ENCODE data around the gene TIMD4.

The TIMD4 gene

DNA sequence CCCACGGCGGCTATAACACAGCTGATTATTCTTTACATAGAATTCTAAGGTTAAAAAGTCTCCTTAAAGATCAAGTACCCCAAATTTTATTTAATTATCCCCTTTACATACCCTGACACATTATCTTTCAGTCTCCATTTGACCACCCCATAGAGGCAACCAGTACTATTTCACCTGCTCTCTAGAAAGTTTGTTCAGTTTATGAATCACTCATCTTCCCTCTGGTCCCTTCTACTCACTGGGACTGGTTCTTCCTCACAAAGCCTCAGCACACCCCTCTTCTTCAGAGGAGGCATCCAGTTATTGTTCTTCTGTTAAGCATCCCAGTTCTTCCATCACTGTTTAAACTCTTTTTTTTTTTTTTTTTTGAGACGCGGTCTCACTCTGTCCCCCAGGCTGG lies 70.2 kb downstream of the TIMD4 start:
- DNase-seq (ENCODE audit: low read depth in 2 of 2), result no peak
- no peak overlapping the region for H3K4me3 ChIP-seq (replicated peaks in 1 of 2; ENCODE audit: low read depth in 2 of 2, low read length in 2 of 2)
- TF ChIP-seq, protein P1, sequence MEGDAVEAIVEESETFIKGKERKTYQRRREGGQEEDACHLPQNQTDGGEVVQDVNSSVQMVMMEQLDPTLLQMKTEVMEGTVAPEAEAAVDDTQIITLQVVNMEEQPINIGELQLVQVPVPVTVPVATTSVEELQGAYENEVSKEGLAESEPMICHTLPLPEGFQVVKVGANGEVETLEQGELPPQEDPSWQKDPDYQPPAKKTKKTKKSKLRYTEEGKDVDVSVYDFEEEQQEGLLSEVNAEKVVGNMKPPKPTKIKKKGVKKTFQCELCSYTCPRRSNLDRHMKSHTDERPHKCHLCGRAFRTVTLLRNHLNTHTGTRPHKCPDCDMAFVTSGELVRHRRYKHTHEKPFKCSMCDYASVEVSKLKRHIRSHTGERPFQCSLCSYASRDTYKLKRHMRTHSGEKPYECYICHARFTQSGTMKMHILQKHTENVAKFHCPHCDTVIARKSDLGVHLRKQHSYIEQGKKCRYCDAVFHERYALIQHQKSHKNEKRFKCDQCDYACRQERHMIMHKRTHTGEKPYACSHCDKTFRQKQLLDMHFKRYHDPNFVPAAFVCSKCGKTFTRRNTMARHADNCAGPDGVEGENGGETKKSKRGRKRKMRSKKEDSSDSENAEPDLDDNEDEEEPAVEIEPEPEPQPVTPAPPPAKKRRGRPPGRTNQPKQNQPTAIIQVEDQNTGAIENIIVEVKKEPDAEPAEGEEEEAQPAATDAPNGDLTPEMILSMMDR (IDR thresholded peaks at IDR 0.05; ENCODE audit: low read depth, low read length), result no peak

- TF ChIP-seq, protein P1 (IDR thresholded peaks at IDR 0.05; ENCODE audit: low read depth, low read length), result no peak
- H3K4me3 ChIP-seq (replicated peaks in 1 of 2; ENCODE audit: low read depth in 2 of 2, low read length in 2 of 2), result no peak overlapping the region
- no peak for DNase-seq (ENCODE audit: low read depth in 2 of 2)
Measured at GRCh38 chr5:156892223-156892622, 70.8 kb downstream of the TIMD4 start.

- H3K4me3 ChIP-seq (replicated peaks in 1 of 2; ENCODE audit: low read depth in 2 of 2, low read length in 2 of 2), result no peak overlapping the region
- TF ChIP-seq, protein P1 (IDR thresholded peaks at IDR 0.05; ENCODE audit: low read depth, low read length), result no peak
- DNase-seq (ENCODE audit: low read depth in 2 of 2), result no peak
Measured at GRCh38 chr5:156888520-156888919, 74.5 kb downstream of the TIMD4 start.

DNA sequence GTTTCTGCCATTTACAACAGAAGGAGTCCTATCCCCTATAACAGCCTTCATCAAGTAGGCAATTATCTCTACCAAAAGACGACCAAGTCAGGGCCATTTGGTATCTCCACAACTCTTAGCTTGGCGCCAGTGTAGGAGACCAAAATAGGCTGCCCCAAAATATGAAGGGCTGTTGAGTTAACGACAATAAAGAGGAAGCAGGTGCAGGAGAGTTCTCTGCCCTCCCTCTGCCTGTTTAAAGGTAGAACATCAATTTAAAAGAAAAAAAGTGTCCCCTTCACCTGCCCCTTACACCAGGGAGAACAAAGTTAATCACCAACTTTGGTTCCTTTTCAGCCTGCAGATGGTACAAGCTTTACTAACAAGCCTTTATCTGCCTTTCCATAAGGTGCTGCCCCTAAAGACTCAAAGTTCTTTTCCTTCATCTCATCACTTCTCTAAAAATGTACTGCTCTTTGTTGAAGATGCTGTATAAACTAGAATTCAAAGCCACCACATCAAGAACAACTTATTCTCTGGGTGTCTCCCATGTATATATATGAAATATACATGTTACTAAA lies 79.6 kb downstream of the TIMD4 start:
- H3K4me3 ChIP-seq (replicated peaks in 1 of 2; ENCODE audit: low read depth in 2 of 2, low read length in 2 of 2), result no peak overlapping the region
- no peak for DNase-seq (ENCODE audit: low read depth in 2 of 2)
- TF ChIP-seq, protein P1 (IDR thresholded peaks at IDR 0.05; ENCODE audit: low read depth, low read length), result no peak

- TF ChIP-seq, protein P1 (IDR thresholded peaks at IDR 0.05; ENCODE audit: low read depth, low read length), result no peak
Measured at GRCh38 chr5:156879665-156880285, 83.3 kb downstream of the TIMD4 start.

GRCh38 chr5:156871212-156871611 lies 91.8 kb downstream of the TIMD4 start:
- TF ChIP-seq, protein P1 (IDR thresholded peaks at IDR 0.05; ENCODE audit: low read depth, low read length), result no peak
- no peak overlapping the region for H3K4me3 ChIP-seq (replicated peaks in 1 of 2; ENCODE audit: low read depth in 2 of 2, low read length in 2 of 2)
- no peak for DNase-seq (ENCODE audit: low read depth in 2 of 2)

More at GRCh38 chr5:156879665-156880285, 83.3 kb downstream of the TIMD4 start:
- H3K4me3 ChIP-seq (replicated peaks in 1 of 2; ENCODE audit: low read depth in 2 of 2, low read length in 2 of 2), result no peak overlapping the region
- no peak for DNase-seq (ENCODE audit: low read depth in 2 of 2)

GRCh38 chr5:156870498-156870839 lies 92.6 kb downstream of the TIMD4 start:
- H3K4me3 ChIP-seq (replicated peaks in 1 of 2; ENCODE audit: low read depth in 2 of 2, low read length in 2 of 2), result no peak overlapping the region
- DNase-seq (ENCODE audit: low read depth in 2 of 2), result no peak
- TF ChIP-seq, protein P1 (IDR thresholded peaks at IDR 0.05; ENCODE audit: low read depth, low read length), result no peak

Data from cardiac fibroblast (primary cell).